Psoas muscle (tissue), 8 donors: ENCODE results near the gene CLMN. TPM values are rescaled to one million over a fixed set of nuclear protein-coding genes. Genes with fewer than 3 reads are reported as not detected.
A peak's percentile ranks its signal among the peaks of the same experiment; 100 is the strongest.

Experiments
- ATAC-seq, 4 donors: fragments of 200-7000 bp; cut with Tn5 transposase; one replicate each; pipeline ENCODE4 v1.9.1; 2020; ENCODE audit warnings: moderate library complexity in 3 of 4, mild to moderate bottlenecking in 2 of 4
- DNase-seq, 2 donors: peaks; one replicate each; pipeline ENCODE4 v3.0.0-alpha.2; 2020
- H3K27ac ChIP-seq: fragments of 200-600 bp; one replicate; pipeline ENCODE4 v1.8.0; 2022
- H3K27me3 ChIP-seq, 3 donors: fragments of 200-600 bp in 1 of 3; one replicate each; pipeline versions ENCODE4 v1.6.1 to v1.8.0; 2013 to 2022; ENCODE audit warnings: low read length in 2 of 3, mild to moderate bottlenecking in 2 of 3, moderate library complexity in 1 of 3; ENCODE audit not compliant: insufficient read depth in 3 of 3
- H3K36me3 ChIP-seq, 2 donors: fragments of 200-600 bp in 1 of 2; one replicate each; pipeline versions ENCODE4 v1.6.1 to v1.8.0; 2013 to 2022; ENCODE audit warnings: low read depth in 1 of 2, mild to moderate bottlenecking in 1 of 2, moderate library complexity in 1 of 2; ENCODE audit not compliant: insufficient read depth in 1 of 2
- H3K4me1 ChIP-seq: fragments of 200-600 bp; one replicate; pipeline ENCODE4 v1.8.0; 2022
- H3K4me3 ChIP-seq: fragments of 200-600 bp; one replicate; pipeline ENCODE4 v1.8.0; 2022; ENCODE audit warnings: mild to moderate bottlenecking
- H3K9me3 ChIP-seq: fragments of 200-600 bp; one replicate; pipeline ENCODE4 v1.8.0; 2022
- WGBS, 3 donors: extraction: QIAGEN DNeasy Blood & Tissue Kit; methylation state at CpG; one replicate each; pipeline versions ENCODE4 v1.1.6 to v1.1.7; 2013; 5-methylcytosine and 5-hydroxymethylcytosine counted together
- intact Hi-C, 2 donors: fragments of 100-400 bp; cut with DNase I; formaldehyde crosslinking; loops; one replicate each; pipeline versions ENCODE4 v1.11.0 to v1.14.2; 2022
- polyA plus RNA-seq, 3 donors: library from polyadenylated mRNA; stranded (reverse); fragments of 200-250 nt; gene quantifications; one replicate each; pipeline ENCODE4 v1.2.3, GENCODE V29; 2013
- total RNA-seq, 4 donors: library from RNA; stranded (reverse); fragmentation: NEBNext Ultra II Directional in 2 of 4; extraction: Animal tissue kit (Norgen Biotek cat#: 25700) in 2 of 4; gene quantifications; one replicate each; pipeline versions ENCODE4 v1.2.1 to v1.2.4, GENCODE V29; 2021 to 2023
- TF ChIP-seq, protein P1 (sequence below): fragments of 200-600 bp; IDR thresholded peaks from one replicate; pipeline ENCODE4 v1.8.0; 2022; ENCODE audit warnings: antibody characterized with exemption
- donor health status: healthy with polysubstance abuse.
- donor health status: DM: no; HTN: no; CAD: no; lungs with moderate emphysema.
- donor health status: Bipolar disorder and iron deficiency.
- donor health status: healthy.
- donor health status: DM: yes; HTN: yes; CAD: no.
- donor health status: DM: no; HTN: no; CAD: no.
- donor health status: DM: no; HTN: no; CAD: no.
- donor health status: DM: yes; HTN: yes; CAD: no.

CLMN gene
- total and polyA plus RNA-seq, 7 donors = 1.7 to 9.6 (median 3.9) TPM

DNA sequence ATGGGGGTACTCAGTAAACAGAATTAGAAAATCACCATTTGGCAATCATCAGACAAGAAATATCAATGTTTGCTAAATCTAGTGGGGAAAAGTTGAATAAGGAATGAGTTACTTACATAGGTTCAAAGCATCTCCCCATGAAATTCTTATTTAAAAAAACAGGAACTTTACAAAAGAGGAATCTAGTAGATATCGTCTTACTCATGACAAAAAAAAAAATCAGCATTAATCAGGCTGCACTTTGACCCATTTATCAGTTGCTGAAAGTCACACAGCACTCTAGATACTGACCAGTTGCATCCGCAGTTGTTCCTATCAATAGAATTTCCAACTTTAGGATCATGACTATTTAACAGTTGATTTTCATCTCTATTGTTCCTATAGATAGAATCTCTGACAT, 156.6 kb downstream of the CLMN start:
- H3K27ac ChIP-seq = no peak overlapping the region
- TF ChIP-seq, protein P1, sequence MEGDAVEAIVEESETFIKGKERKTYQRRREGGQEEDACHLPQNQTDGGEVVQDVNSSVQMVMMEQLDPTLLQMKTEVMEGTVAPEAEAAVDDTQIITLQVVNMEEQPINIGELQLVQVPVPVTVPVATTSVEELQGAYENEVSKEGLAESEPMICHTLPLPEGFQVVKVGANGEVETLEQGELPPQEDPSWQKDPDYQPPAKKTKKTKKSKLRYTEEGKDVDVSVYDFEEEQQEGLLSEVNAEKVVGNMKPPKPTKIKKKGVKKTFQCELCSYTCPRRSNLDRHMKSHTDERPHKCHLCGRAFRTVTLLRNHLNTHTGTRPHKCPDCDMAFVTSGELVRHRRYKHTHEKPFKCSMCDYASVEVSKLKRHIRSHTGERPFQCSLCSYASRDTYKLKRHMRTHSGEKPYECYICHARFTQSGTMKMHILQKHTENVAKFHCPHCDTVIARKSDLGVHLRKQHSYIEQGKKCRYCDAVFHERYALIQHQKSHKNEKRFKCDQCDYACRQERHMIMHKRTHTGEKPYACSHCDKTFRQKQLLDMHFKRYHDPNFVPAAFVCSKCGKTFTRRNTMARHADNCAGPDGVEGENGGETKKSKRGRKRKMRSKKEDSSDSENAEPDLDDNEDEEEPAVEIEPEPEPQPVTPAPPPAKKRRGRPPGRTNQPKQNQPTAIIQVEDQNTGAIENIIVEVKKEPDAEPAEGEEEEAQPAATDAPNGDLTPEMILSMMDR = no peak

DNA sequence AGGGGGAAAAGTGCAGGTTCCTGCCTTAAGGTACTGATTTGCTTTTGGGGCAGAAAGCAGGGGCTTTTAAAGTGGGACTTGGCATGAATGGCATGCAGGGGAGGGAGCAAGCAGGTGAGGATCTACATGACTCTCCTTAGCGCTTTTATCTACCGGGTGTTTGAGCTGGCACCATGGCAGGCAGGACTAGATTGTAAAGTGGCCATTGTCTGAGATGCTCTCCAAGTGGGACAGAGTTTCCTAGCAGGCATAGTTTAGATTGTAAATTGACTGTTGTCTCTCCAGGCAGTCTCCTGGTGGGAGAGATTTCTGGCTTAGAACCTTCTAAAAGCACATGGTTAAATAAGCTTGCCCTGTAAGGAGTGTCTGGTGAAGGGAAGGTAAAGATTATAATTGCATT, 157.1 kb downstream of the CLMN start:
- Histone ChIP-seq H3K36me3 (no peaks in the 10 kb centered on the region), H3K9me3 (no peaks in the 10 kb centered on the region), H3K27me3 (no peaks in the 10 kb centered on the region), H3K27ac (no peak overlapping the region), H3K4me1 (peaks cover 5% of the 10 kb centered on the region), H3K4me3 (no peak overlapping the region)
- WGBS, 3 donors = 53 to 72% (median 62%) methylated on average over 2 of the region's 2 CpGs
- no peak for DNase-seq
- intact Hi-C loops = loop anchor here in 1 of 2 donors (10.0 kb wide), 1 partner anchor 272 kb away; no protein-coding TSS in a partner anchor
- TF ChIP-seq, protein P1 = no peak
- ATAC-seq = no peak

More for the DNA sequence above, 156.6 kb downstream of the CLMN start:
- intact Hi-C loops = loop anchor here in 1 of 2 donors (10.0 kb wide), 1 partner anchor 272 kb away; no protein-coding TSS in a partner anchor
- Histone ChIP-seq H3K9me3 (no peaks in the 10 kb centered on the region), H3K27me3 (no peaks in the 10 kb centered on the region), H3K4me1 (peaks cover 3% of the 10 kb centered on the region), H3K36me3 (no peaks in the 10 kb centered on the region), H3K4me3 (no peak overlapping the region)
- DNase-seq (no peak), ATAC-seq (no peak)
- 80 to 91% (median 87%) methylated on average over 2 of the region's 2 CpGs for WGBS, 3 donors

DNA sequence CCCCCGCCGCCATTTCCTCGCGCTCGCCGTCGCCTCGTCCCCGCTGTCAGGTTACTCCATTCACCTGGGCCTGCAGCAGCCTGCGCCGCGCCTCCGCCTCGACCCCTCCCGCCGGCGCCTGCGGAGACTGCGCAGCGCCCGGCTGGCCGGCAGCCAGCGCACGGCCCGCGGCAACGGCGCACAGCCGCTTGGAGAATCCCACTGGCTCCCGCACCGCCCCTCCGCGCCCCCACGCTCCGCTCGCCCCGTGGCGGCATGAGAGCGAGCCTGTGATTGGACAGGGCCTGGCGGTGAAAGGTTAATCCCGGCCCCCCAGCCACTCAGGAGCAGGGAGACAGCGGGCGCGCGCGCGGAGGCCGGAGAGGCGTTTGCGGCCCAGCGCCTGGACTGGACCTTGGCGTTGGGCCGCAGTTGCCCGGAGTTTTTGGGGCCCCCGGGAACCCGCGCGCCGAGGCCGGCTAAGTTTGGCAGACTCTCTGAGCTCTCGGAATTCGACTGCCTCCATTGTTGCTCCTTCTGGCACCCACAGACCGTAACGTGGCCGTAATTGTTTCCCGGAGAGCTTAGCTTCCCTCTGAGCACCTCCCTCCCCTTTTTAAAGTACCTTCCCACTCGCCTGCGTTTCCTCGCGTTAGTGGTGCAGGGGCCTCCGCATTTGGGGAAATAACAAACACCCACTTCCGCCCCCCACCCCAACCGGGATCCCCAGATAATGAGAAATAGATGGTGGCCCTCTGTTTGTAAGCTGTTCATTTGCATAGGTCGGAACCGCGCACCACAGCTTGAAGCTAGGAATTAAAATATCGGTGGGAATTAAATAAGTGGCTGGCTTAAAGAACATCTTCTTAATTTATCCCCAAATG, 162.2 kb downstream of the CLMN start, which contains the start of gene DICER1:
DICER1 (minus strand) TSS at position 203 of the 863 bp plus-strand sequence. CDS start 24,071 bp downstream, outside the sequence.
- WGBS, 3 donors = 0 to 1% (median 0%) methylated on average over 51 to 77 of the region's 77 CpGs
- Histone ChIP-seq H3K27ac (peak within 1 kb of the TSS; percentile 94), H3K36me3 (no peaks in the 10 kb centered on the region), H3K27me3 (no peaks in the 10 kb centered on the region), H3K4me3 (peak within 1 kb of the TSS; percentile 83), H3K4me1 (peaks cover 32% of the 10 kb centered on the region), H3K9me3 (no peaks in the 10 kb centered on the region)
- TF ChIP-seq, protein P1 = no peak
- DNase-seq (peak; percentile 97 to 99), ATAC-seq (peak; percentile 96 to 98 (median 98))
- intact Hi-C loops = loop anchor here in 1 of 2 donors (2.0 to 10.0 kb wide), 2 partner anchors 33 to 377 kb away; partner anchors contain the start of gene GLRX5

DNA sequence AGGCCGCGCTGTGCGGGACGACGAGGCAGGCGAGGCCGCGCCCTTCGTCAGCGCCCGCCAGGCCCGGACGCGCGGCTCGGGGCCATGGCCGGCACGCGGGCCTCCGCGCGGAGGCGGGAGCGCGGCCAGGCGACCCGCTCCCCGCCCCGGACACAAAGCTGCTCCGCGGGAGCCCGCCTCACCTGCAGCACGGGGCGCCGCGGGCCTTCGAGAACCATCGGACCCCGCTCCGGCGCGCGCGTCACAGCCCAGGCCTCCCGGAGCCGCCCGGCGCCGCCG, 162.7 kb downstream of the CLMN start:
- TF ChIP-seq, protein P1 = no peak
- WGBS, 3 donors = 0 to 3% (median 0%) methylated on average over 6 to 50 of the region's 50 CpGs
- Histone ChIP-seq H3K4me3 (peak overlapping the region; percentile 83), H3K27ac (peak overlapping the region; percentile 94), H3K9me3 (no peaks in the 10 kb centered on the region), H3K36me3 (no peaks in the 10 kb centered on the region), H3K4me1 (peaks cover 38% of the 10 kb centered on the region), H3K27me3 (no peaks in the 10 kb centered on the region)
- DNase-seq = no peak
- peak; percentile 26 to 47 (median 34) for ATAC-seq
- intact Hi-C loops = loop anchor here in 1 of 2 donors (2.0 to 10.0 kb wide), 2 partner anchors 32 to 378 kb away; partner anchors contain the start of gene GLRX5
